PC-3 (cell line): ENCODE data around the gene TACR2.

Experiments
- CTCF ChIP-seq: fragments of 300-600 bp; sonication (generic); conservative IDR thresholded peaks from 2 replicates; pipeline ENCODE4 v1.5.1; 2017; ENCODE audit warnings: antibody characterized with exemption, low read depth, mild to moderate bottlenecking, low read length
- EZH2 ChIP-seq: fragments of 300-600 bp; sonication (generic); IDR thresholded peaks from one replicate; pipeline ENCODE4 v1.6.1; 2017; ENCODE audit warnings: antibody characterized with exemption, mild to moderate bottlenecking, low read length; ENCODE audit not compliant: unreplicated experiment
- EZH2phosphoT487 ChIP-seq: fragments of 300-600 bp; sonication (generic); IDR thresholded peaks from 2 replicates; pipeline ENCODE4 v1.6.1; 2018; ENCODE audit warnings: mild to moderate bottlenecking, antibody characterized with exemption, low read length, borderline replicate concordance

DNA sequence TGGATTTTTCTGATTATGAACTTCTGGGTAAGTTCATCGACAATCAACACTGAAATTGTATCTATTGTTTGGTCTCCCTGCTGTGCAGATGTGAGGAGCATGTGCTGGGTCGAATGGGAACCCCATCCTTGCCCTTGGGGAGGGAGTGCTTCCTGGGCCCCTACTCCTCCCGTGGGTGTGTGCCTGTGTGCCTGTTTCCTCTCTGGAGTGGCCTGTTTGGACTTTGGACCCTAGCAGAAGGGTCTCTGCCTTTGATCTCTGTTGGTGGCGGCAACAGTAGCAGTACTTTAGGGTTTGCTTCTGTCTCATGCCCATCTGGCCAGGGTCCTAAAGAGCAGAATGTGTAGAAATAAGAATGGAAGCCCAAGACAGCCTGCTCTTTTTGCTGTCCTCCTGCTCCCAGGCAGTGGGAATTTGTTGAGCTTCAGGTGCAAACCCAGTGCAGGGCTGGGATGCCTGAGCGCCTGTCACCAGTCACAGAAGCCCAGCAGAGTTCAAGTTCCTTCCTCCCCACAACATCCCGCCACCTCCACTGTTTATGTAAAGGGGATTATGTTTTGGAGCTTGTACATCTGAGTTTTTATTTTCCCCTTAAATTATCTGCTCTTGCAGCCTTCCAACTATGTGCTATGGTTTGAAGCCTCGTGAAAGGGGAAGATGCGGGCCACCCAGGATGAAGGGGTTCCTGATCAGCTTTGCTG, 1.5 kb upstream of the TACR2 start:
- TF ChIP-seq CTCF (no peak), EZH2phosphoT487 (no peak), EZH2 (no peak)
